ENCODE data around the gene HLA-DPA1.

The HLA-DPA1 gene

DNA sequence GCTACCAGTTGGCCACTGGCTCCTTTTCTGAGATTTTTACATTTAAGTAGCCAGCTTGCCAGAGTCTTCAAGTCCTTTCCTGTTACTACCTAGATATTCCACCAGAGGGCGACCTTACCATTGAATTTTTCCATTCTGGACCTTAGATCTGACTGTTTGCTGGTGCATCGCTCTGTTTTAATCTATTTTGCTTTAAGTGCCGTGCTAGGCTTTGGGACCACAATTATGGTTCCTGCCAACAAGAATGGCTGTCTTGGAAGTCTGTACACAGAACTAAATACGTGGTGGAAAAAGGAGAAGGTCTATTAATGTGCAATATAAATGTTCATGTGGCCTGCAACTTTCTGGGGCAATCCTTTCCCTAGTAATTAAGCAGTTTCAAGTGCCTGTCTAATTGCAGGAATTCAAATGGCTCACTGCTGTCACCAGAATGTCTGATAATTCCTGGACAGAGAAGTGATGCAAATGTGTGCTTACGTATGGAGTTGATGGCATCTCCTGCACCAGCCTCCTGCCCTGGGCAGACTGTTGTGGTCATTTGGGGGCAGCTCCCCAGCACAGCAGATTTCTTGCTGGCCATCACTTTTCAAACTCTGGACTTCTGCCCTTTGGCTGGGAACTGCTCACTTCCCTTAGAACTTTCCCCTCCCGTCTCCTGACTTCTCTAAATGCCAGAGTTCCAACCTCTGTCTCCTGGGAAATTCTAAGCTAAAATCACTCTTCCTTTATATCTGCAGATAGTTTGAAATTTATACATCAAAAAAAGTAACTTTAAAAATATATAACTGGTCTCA, 58.4 kb downstream of the HLA-DPA1 start:
- peak; percentile 58 for DNase-seq
